ENCODE data around the gene LTBP1. TPM values are rescaled to one million over a fixed set of nuclear protein-coding genes. Genes with fewer than 3 reads are reported as not detected.

The LTBP1 gene
- total and polyA plus RNA-seq, 2 experiments from 2014 or later, result 15.7 to 49.8 TPM

DNA sequence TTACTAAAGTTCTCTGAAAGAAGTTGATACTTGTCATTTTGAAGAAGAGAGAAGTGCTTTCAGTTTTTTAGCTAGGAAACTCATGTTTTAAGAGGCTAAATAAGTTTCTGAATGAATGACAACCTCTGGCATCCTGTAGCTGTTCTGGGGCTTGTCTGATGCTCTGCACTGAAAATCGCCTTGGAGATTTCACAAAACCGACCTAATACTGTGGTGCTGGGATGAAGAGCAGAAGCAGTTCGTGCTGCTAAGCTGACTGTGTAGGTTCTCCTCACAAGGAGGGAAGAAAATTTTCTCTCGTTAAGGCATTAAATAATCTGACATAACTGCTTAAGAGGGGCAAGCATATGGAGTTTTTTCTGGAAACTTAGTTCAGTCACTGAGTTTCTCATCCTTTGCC lies 193.2 kb downstream of the LTBP1 start (continued):
- TF ChIP-seq CTCF (conservative IDR thresholded peaks at IDR 0.05; ENCODE audit: low read depth in 2 of 2) (no peak), ETS1 (IDR thresholded peaks at IDR 0.05) (no peak)

- Histone ChIP-seq H4K20me1 (replicated peaks; ENCODE audit: insufficient read depth) (no peaks in the 10 kb centered on the region), H3K9me2 (ENCODE audit: insufficient read depth) (no peaks in the 10 kb centered on the region), H3K27me3 (ENCODE audit: insufficient read depth) (no peaks in the 10 kb centered on the region), H3K4me2 (no peak overlapping the region), H3K4me1 (ENCODE audit: insufficient read depth) (peaks cover 8% of the 10 kb centered on the region; the same call in 1 of the 2 replicates), H2AFZ (no peak overlapping the region), H3K79me2 (replicated peaks; ENCODE audit: insufficient read depth) (no peaks in the 10 kb centered on the region), H3F3A (replicated peaks; ENCODE audit: low read depth) (no peaks in the 10 kb centered on the region), H3K36me3 (ENCODE audit: insufficient read depth) (no peaks in the 10 kb centered on the region), H3K27ac (ENCODE audit: low read depth) (no peak overlapping the region), H3K4me3 (no peak overlapping the region)
- Mint-ChIP-seq H3K4me3 (no peak overlapping the region), H3K9me3 (no peaks in the 10 kb centered on the region; the same call in 2 of the 3 replicates), H3K27ac (no peak overlapping the region), H3K36me3 (ENCODE audit: low read depth) (no peaks in the 10 kb centered on the region), H3K27me3 (ENCODE audit: insufficient read depth, low read depth, poor library complexity) (no peaks in the 10 kb centered on the region), H3K4me1 (peaks cover 21% of the 10 kb centered on the region)
- ATAC-seq (no peak), DNase-seq (ENCODE audit: low spot score) (no peak)
- TF ChIP-seq CREB1 (CRISPR knock-in tag; IDR thresholded peaks at IDR 0.05; ENCODE audit: low read depth) (no peak), JUNB (IDR thresholded peaks at IDR 0.05; ENCODE audit: unreplicated experiment) (no peak), STAT1 (IDR thresholded peaks at IDR 0.05; ENCODE audit: unreplicated experiment) (no peak), NANOG (IDR thresholded peaks at IDR 0.05; ENCODE audit: borderline replicate concordance) (no peak), EZH2 (IDR thresholded peaks at IDR 0.05; ENCODE audit: low read depth, unreplicated experiment) (no peak), EZH2phosphoT487 (IDR thresholded peaks at IDR 0.05; ENCODE audit: unreplicated experiment) (no peak), ETS1 (IDR thresholded peaks at IDR 0.05) (no peak), POLR2AphosphoS5 (IDR thresholded peaks at IDR 0.05; ENCODE audit: low read depth) (no peak), ZNF331 (CRISPR knock-in tag; IDR thresholded peaks at IDR 0.05; ENCODE audit: low read depth) (no peak)
- TF ChIP-seq, protein P1, sequence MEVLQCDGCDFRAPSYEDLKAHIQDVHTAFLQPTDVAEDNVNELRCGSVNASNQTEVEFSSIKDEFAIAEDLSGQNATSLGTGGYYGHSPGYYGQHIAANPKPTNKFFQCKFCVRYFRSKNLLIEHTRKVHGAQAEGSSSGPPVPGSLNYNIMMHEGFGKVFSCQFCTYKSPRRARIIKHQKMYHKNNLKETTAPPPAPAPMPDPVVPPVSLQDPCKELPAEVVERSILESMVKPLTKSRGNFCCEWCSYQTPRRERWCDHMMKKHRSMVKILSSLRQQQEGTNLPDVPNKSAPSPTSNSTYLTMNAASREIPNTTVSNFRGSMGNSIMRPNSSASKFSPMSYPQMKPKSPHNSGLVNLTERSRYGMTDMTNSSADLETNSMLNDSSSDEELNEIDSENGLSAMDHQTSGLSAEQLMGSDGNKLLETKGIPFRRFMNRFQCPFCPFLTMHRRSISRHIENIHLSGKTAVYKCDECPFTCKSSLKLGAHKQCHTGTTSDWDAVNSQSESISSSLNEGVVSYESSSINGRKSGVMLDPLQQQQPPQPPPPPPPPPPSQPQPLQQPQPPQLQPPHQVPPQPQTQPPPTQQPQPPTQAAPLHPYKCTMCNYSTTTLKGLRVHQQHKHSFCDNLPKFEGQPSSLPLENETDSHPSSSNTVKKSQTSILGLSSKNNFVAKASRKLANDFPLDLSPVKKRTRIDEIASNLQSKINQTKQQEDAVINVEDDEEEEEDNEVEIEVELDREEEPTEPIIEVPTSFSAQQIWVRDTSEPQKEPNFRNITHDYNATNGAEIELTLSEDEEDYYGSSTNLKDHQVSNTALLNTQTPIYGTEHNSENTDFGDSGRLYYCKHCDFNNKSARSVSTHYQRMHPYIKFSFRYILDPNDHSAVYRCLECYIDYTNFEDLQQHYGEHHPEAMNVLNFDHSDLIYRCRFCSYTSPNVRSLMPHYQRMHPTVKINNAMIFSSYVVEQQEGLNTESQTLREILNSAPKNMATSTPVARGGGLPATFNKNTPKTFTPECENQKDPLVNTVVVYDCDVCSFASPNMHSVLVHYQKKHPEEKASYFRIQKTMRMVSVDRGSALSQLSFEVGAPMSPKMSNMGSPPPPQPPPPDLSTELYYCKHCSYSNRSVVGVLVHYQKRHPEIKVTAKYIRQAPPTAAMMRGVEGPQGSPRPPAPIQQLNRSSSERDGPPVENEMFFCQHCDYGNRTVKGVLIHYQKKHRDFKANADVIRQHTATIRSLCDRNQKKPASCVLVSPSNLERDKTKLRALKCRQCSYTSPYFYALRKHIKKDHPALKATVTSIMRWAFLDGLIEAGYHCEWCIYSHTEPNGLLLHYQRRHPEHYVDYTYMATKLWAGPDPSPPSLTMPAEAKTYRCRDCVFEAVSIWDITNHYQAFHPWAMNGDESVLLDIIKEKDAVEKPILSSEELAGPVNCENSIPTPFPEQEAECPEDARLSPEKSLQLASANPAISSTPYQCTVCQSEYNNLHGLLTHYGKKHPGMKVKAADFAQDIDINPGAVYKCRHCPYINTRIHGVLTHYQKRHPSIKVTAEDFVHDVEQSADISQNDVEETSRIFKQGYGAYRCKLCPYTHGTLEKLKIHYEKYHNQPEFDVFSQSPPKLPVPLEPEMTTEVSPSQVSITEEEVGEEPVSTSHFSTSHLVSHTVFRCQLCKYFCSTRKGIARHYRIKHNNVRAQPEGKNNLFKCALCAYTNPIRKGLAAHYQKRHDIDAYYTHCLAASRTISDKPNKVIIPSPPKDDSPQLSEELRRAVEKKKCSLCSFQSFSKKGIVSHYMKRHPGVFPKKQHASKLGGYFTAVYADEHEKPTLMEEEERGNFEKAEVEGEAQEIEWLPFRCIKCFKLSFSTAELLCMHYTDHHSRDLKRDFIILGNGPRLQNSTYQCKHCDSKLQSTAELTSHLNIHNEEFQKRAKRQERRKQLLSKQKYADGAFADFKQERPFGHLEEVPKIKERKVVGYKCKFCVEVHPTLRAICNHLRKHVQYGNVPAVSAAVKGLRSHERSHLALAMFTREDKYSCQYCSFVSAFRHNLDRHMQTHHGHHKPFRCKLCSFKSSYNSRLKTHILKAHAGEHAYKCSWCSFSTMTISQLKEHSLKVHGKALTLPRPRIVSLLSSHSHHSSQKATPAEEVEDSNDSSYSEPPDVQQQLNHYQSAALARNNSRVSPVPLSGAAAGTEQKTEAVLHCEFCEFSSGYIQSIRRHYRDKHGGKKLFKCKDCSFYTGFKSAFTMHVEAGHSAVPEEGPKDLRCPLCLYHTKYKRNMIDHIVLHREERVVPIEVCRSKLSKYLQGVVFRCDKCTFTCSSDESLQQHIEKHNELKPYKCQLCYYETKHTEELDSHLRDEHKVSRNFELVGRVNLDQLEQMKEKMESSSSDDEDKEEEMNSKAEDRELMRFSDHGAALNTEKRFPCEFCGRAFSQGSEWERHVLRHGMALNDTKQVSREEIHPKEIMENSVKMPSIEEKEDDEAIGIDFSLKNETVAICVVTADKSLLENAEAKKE (CRISPR knock-in tag; IDR thresholded peaks at IDR 0.05), result no peak
- TF ChIP-seq, protein P2, sequence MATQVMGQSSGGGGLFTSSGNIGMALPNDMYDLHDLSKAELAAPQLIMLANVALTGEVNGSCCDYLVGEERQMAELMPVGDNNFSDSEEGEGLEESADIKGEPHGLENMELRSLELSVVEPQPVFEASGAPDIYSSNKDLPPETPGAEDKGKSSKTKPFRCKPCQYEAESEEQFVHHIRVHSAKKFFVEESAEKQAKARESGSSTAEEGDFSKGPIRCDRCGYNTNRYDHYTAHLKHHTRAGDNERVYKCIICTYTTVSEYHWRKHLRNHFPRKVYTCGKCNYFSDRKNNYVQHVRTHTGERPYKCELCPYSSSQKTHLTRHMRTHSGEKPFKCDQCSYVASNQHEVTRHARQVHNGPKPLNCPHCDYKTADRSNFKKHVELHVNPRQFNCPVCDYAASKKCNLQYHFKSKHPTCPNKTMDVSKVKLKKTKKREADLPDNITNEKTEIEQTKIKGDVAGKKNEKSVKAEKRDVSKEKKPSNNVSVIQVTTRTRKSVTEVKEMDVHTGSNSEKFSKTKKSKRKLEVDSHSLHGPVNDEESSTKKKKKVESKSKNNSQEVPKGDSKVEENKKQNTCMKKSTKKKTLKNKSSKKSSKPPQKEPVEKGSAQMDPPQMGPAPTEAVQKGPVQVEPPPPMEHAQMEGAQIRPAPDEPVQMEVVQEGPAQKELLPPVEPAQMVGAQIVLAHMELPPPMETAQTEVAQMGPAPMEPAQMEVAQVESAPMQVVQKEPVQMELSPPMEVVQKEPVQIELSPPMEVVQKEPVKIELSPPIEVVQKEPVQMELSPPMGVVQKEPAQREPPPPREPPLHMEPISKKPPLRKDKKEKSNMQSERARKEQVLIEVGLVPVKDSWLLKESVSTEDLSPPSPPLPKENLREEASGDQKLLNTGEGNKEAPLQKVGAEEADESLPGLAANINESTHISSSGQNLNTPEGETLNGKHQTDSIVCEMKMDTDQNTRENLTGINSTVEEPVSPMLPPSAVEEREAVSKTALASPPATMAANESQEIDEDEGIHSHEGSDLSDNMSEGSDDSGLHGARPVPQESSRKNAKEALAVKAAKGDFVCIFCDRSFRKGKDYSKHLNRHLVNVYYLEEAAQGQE (IDR thresholded peaks at IDR 0.05; ENCODE audit: unreplicated experiment), result no peak
Measured at GRCh38 chr2:33141476-33141875, 194.7 kb downstream of the LTBP1 start.

Data from GM23338 (cell line).